Gastroesophageal sphincter (tissue), 4 donors: ENCODE data around the gene TMEM248. TPM values are rescaled to one million over a fixed set of nuclear protein-coding genes. Genes with fewer than 3 reads are reported as not detected.

Experiments used
- ATAC-seq: fragments of 150-250 bp; one replicate; pipeline ENCODE4 v1.9.1; 2016; ENCODE audit warnings: mild to moderate bottlenecking, moderate library complexity
- H3K27ac ChIP-seq, 4 donors: fragments of 200-600 bp; sonication (generic) in 3 of 4; 1 replicate in 3 of 4; 2 replicates in 1 of 4; pipeline ENCODE4 v1.5.1; 2016 to 2019
- H3K27me3 ChIP-seq: fragments of 200-600 bp; sonication (generic); one replicate; pipeline ENCODE4 v1.5.1; 2019
- H3K36me3 ChIP-seq, 2 donors: fragments of 200-600 bp; sonication (generic); one replicate each; pipeline ENCODE4 v1.5.1; 2019; ENCODE audit warnings: control low read depth in 1 of 2
- H3K4me1 ChIP-seq, 3 donors: fragments of 200-600 bp; sonication (generic); 1 replicate in 2 of 3; 2 replicates in 1 of 3; pipeline ENCODE4 v1.5.1; 2016 to 2019; ENCODE audit warnings: control low read depth in 2 of 3
- H3K4me3 ChIP-seq, 2 donors: fragments of 200-600 bp; sonication (generic); one replicate each; pipeline ENCODE4 v1.5.1; 2019; ENCODE audit warnings: mild to moderate bottlenecking in 1 of 2, moderate library complexity in 1 of 2
- H3K9me3 ChIP-seq, 3 donors: fragments of 200-600 bp; sonication (generic); one replicate each; pipeline ENCODE4 v1.5.1; 2017 to 2019; ENCODE audit warnings: control low read depth in 2 of 3
- EP300 ChIP-seq: sonication (generic); formaldehyde crosslinking; IDR thresholded peaks from one replicate; pipeline ENCODE4 v1.6.1; 2017; ENCODE audit warnings: antibody characterized with exemption, mild to moderate bottlenecking
- POLR2A ChIP-seq, 2 donors: fragments of 450-650 bp; IDR thresholded peaks; one replicate each; pipeline ENCODE4 v1.6.1; 2017; ENCODE audit warnings: antibody characterized with exemption in 2 of 2, mild to moderate bottlenecking in 2 of 2, moderate library complexity in 1 of 2
- POLR2AphosphoS5 ChIP-seq: sonication (generic); formaldehyde crosslinking; IDR thresholded peaks from one replicate; pipeline ENCODE4 v1.6.1; 2017; ENCODE audit warnings: antibody characterized with exemption
- WGBS, 2 donors: methylation state at CpG; one replicate each; pipeline ENCODE4 v1.1.5; 2018; ENCODE audit warnings: low coverage in 1 of 2; 5-methylcytosine and 5-hydroxymethylcytosine counted together
- total RNA-seq, 4 donors: library from RNA; depleted of rRNA; stranded (reverse); fragments of >200 nt; gene quantifications; one replicate each; pipeline ENCODE4 v1.1.0, GENCODE V29; 2016
- TF ChIP-seq, protein P1 (sequence below), 4 experiments: fragments of 200-600 bp in 2 of 4; fragments of 450-650 bp in 2 of 4; sonication (generic) in 1 of 4; IDR thresholded peaks; one replicate each; pipeline ENCODE4 v1.5.1; 2017 to 2019; ENCODE audit warnings: antibody characterized with exemption in 4 of 4, mild to moderate bottlenecking in 2 of 4, moderate library complexity in 2 of 4

Gene TMEM248
- total RNA-seq, 4 donors from 2014 or later: 106 to 118 (median 111) TPM

DNA sequence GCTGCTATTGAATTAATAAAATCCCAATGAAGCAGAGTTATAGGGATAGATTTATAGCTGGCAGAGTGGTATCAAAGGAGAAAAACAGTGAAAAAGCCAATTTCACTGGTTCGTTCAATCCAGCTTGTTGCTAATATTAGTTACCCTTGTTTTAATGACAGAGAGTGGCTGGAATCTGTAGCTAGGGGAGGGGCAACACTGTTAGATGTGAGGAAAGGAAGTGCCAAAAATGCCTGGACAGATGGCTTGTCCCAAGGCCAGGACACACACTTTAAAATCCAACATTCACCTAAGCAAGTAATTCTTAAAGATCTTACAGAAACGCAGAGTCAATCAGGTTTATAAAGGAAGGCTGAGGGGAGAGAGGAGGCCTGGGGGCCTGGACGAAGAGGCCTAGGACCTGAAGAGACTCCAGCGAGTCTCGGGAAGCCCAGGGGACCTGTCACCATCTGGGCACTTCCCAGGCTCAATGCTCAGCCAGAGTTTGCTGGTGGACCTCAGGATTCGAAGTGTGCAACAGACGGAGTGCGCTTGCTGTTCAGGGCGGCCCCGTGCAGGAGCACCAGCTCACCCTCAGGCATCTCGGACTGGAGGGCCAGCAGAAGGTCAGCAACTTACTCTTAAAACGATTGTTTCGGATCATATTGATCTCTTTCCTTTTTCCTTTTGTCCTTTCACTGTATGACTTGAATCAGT lies 36.7 kb downstream of the TMEM248 start:
- ATAC-seq: no peak
- Histone ChIP-seq H3K9me3 (no peaks in the 10 kb centered on the region), H3K4me1 (no peaks in the 10 kb centered on the region), H3K27ac (no peak overlapping the region), H3K27me3 (no peaks in the 10 kb centered on the region), H3K4me3 (no peak overlapping the region), H3K36me3 (peaks cover 0 to 82% of the 10 kb centered on the region in 2 donors)
- TF ChIP-seq, protein P1, sequence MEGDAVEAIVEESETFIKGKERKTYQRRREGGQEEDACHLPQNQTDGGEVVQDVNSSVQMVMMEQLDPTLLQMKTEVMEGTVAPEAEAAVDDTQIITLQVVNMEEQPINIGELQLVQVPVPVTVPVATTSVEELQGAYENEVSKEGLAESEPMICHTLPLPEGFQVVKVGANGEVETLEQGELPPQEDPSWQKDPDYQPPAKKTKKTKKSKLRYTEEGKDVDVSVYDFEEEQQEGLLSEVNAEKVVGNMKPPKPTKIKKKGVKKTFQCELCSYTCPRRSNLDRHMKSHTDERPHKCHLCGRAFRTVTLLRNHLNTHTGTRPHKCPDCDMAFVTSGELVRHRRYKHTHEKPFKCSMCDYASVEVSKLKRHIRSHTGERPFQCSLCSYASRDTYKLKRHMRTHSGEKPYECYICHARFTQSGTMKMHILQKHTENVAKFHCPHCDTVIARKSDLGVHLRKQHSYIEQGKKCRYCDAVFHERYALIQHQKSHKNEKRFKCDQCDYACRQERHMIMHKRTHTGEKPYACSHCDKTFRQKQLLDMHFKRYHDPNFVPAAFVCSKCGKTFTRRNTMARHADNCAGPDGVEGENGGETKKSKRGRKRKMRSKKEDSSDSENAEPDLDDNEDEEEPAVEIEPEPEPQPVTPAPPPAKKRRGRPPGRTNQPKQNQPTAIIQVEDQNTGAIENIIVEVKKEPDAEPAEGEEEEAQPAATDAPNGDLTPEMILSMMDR (IDR thresholded peaks at IDR 0.05): no peak
- TF ChIP-seq EP300 (no peak), POLR2A (IDR thresholded peaks at IDR 0.05) (no peak), POLR2AphosphoS5 (no peak)
- WGBS, 2 donors: 85 to 87% methylated on average over 12 to 13 of the region's 13 CpGs

DNA sequence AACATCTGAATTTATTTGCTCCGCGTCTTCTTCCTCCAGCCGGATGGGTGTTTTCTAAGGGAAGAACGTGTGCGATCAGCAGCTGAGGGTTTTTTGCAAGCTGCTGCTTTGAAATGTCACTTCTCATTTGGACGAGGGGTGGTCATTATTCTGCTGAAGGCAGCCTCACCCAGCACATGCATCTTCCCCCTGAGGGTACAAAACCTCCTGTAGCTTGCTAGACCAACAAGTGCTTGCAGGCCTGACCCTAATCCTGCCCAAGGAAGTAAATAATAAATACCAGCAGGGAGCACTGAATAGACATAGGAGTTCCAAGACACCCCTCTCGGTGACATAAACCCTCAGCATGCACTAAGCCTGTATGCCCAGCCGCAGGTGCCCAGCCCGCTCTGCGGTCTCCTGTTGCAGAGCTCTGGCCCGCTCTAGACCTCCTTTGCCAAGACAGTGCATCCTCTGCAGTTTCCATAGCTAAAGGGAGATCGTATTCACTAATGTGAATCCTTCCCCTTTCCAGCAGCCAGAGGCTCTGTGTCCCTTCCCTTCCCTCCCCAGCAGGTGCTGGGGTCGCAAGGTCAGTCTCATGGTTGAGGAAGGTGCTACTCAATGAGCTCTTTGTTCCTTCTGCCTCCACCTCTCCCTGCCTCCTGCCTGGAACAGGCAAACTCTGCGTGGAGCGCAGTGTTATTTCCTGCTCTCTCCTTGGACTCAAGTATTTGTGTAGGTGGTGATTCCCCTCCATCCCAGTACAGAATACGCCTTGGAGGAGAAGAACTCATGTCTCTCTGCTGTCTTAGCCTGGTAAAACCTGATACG lies 37.7 kb downstream of the TMEM248 start:
- Histone ChIP-seq H3K4me1 (no peaks in the 10 kb centered on the region), H3K27ac (no peak overlapping the region), H3K36me3 (peaks cover 0 to 72% of the 10 kb centered on the region in 2 donors), H3K4me3 (no peak overlapping the region), H3K27me3 (no peaks in the 10 kb centered on the region), H3K9me3 (no peaks in the 10 kb centered on the region)
- TF ChIP-seq POLR2A (IDR thresholded peaks at IDR 0.05): no peak
- TF ChIP-seq EP300: no peak
- TF ChIP-seq, protein P1 (IDR thresholded peaks at IDR 0.05): no peak
- TF ChIP-seq POLR2AphosphoS5: no peak
- ATAC-seq: no peak
- WGBS, 2 donors: 79 to 93% methylated on average over 7 to 12 of the region's 17 CpGs

DNA sequence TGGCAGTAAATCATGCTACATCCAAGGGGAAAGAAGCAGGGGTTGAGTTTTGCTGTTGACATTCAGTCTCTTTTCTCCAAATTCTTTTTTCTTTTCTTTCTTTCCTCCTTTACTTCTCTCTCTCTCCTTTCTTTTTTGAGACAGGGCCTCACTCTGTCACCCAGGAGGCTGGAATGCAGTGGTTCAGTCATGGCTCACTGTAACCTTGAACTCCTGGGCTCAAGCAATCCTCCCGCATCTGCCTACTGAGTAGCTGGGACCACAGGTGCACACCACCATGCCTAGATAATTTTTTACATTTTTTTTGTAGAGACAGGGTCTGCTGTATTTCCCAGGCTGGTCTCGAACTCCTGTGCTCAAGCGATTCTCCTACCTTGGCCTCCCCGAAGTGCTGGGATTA lies 39.2 kb downstream of the TMEM248 start:
- Histone ChIP-seq H3K9me3 (no peaks in the 10 kb centered on the region), H3K4me1 (no peaks in the 10 kb centered on the region), H3K36me3 (peaks cover 0 to 58% of the 10 kb centered on the region in 2 donors), H3K4me3 (no peak overlapping the region), H3K27ac (no peak overlapping the region), H3K27me3 (no peaks in the 10 kb centered on the region)
- 94 to 96% methylated on average over 4 of the region's 4 CpGs for WGBS, 2 donors
- ATAC-seq: no peak
- TF ChIP-seq POLR2AphosphoS5 (no peak), POLR2A (IDR thresholded peaks at IDR 0.05) (no peak), EP300 (no peak)
- TF ChIP-seq, protein P1 (IDR thresholded peaks at IDR 0.05): no peak

DNA sequence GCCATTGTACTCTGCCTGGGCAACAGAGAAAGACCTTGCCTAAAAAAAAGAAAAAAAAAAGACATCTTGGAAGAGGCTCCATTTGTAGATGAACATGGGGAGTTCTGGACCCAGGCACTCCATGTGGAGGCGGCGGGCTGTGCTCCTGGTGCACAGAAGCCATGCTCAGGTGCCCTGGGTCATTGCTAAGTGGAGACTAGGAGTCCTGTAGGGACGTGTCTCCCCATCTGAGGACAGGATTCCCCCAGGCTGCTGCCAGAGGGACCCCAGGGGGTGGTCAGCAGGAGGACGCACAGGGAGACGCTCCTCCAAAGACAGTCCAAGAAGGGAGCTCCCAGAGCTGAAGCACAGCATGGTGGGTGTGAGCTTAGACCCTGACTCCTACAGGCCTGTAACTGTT lies 40.1 kb downstream of the TMEM248 start:
- H3K4me3 ChIP-seq: no peak overlapping the region
- no peaks in the 10 kb centered on the region for H3K27me3 ChIP-seq
- H3K9me3 ChIP-seq: no peaks in the 10 kb centered on the region
- no peak for ATAC-seq
- TF ChIP-seq, protein P1 (IDR thresholded peaks at IDR 0.05): no peak
- TF ChIP-seq EP300 (no peak), POLR2AphosphoS5 (no peak), POLR2A (IDR thresholded peaks at IDR 0.05) (no peak)
- WGBS, 2 donors: 80% methylated on average over 1 of the region's 5 CpGs; no CpG with 5 or more reads in 1 of the 2 donors
- H3K4me1 ChIP-seq: no peaks in the 10 kb centered on the region
- peaks cover 0 to 49% of the 10 kb centered on the region in 2 donors for H3K36me3 ChIP-seq
- H3K27ac ChIP-seq: no peak overlapping the region
